Measurements from ENCODE around the gene SELENOK. TPM values are rescaled to one million over a fixed set of nuclear protein-coding genes. Genes with fewer than 3 reads are reported as not detected.
A peak's percentile ranks its signal among the peaks of the same experiment; 100 is the strongest.

Gene SELENOK
- total and polyA plus RNA-seq, 2 of the 13 experiments (the other 11 are each of a cell fraction or from before 2014, with no cell fraction given), result 67.0 to 81.0 TPM

GRCh38 chr3:53881691-53882593 is 9.7 kb downstream of the SELENOK start, which contains the start of gene ACTR8 (continued):
- peak; percentile 51; the same call in 1 of the 2 replicates for TF ChIP-seq ZNF280B (CRISPR knock-in tag; IDR thresholded peaks at IDR 0.05; ENCODE audit: borderline replicate concordance)
- TF ChIP-seq NPAS2 (CRISPR knock-in tag; IDR thresholded peaks at IDR 0.05; ENCODE audit: borderline replicate concordance), result peak; percentile 8; the same call in 1 of the 2 replicates
- no peak for TF ChIP-seq FOXM1 (CRISPR knock-in tag; IDR thresholded peaks at IDR 0.05)
- TF ChIP-seq NR1H2 (CRISPR knock-in tag; IDR thresholded peaks at IDR 0.05; ENCODE audit: borderline replicate concordance, low read depth), result no peak
- peak; percentile 60; the same call in 1 of the 2 replicates for TF ChIP-seq ZNF776 (CRISPR knock-in tag; IDR thresholded peaks at IDR 0.05)
- TF ChIP-seq ZNF281 (CRISPR knock-in tag; IDR thresholded peaks at IDR 0.05; ENCODE audit: borderline replicate concordance), result peak; percentile 67; the same call in 1 of the 2 replicates
- peak; percentile 91 for TF ChIP-seq KAT8 (CRISPR knock-in tag; IDR thresholded peaks at IDR 0.05)
- TF ChIP-seq MEIS1 (CRISPR knock-in tag; IDR thresholded peaks at IDR 0.05; ENCODE audit: borderline replicate concordance), result 0 out of 2 replicates have a peak, but pooled peaks have one; percentile 36
- peak; percentile 43; the same call in 1 of the 2 replicates for TF ChIP-seq MAZ (IDR thresholded peaks at IDR 0.05; ENCODE audit: borderline replicate concordance, low read depth, low read length)
- peak; percentile 88 for TF ChIP-seq MAZ (CRISPR knock-in tag; IDR thresholded peaks at IDR 0.05; ENCODE audit: low read depth)
- TF ChIP-seq ZNF564 (CRISPR knock-in tag; IDR thresholded peaks at IDR 0.05), result 0 out of 2 replicates have a peak, but pooled peaks have one; percentile 77
- peak; percentile 65 for TF ChIP-seq HCFC1 (IDR thresholded peaks at IDR 0.05; ENCODE audit: low read depth, low read length)
- TF ChIP-seq GRHL1 (CRISPR knock-in tag; conservative IDR thresholded peaks at IDR 0.05), result no peak
- TF ChIP-seq KAT7 (CRISPR knock-in tag; IDR thresholded peaks at IDR 0.05; ENCODE audit: borderline replicate concordance), result peak; percentile 79; the same call in 1 of the 2 replicates
- peak; percentile 96 for TF ChIP-seq YY1 (IDR thresholded peaks at IDR 0.05; ENCODE audit: insufficient read depth, insufficient replicate concordance, low read depth, low read length)
- peak; percentile 72; the same call in 1 of the 2 replicates for TF ChIP-seq SPEN (CRISPR knock-in tag; IDR thresholded peaks at IDR 0.05; ENCODE audit: low read depth)
- TF ChIP-seq PAWR (CRISPR knock-in tag; IDR thresholded peaks at IDR 0.05; ENCODE audit: borderline replicate concordance), result peak; percentile 64; the same call in 1 of the 2 replicates
- peak; percentile 83 for TF ChIP-seq SNAPC2 (CRISPR knock-in tag; IDR thresholded peaks at IDR 0.05)
- TF ChIP-seq ZNF800 (CRISPR knock-in tag; IDR thresholded peaks at IDR 0.05), result peak; percentile 69; the same call in 1 of the 2 replicates
